ENCODE data around the gene CEP164.

CEP164 gene

DNA sequence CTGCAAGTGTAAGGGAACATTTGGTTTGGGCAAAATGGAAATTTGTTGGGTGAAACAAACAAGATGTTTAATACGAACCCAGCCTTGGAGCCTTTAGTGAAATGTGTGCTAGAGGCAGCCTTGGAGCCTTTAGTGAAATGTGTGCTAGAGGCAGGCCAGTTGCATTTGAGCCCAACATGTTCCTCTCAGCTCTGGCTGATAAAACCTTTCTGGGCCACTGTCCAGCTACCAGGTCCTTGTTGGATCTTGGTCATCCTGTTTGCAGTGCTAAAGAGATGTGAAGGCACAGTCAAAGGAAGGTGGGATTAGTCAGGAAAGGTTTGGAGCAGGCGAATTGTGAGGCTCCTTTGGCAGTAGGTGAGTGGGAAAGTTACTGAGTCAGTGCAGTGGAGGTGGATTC is 48.9 kb downstream of the CEP164 start (continued):
- TF ChIP-seq REPIN1 (tag by site-specific recombination; IDR thresholded peaks at IDR 0.05; ENCODE audit: low read depth): no peak
- no peak for TF ChIP-seq ZNF654 (tag by site-specific recombination; IDR thresholded peaks at IDR 0.05; ENCODE audit: low read depth)
- no peak for TF ChIP-seq WT1 (tag by site-specific recombination; IDR thresholded peaks at IDR 0.05)
- no peak for TF ChIP-seq IKZF3 (tag by site-specific recombination; IDR thresholded peaks at IDR 0.05)
- TF ChIP-seq ZNF629 (tag by site-specific recombination; IDR thresholded peaks at IDR 0.05): no peak
- TF ChIP-seq ZNF747 (tag by site-specific recombination; IDR thresholded peaks at IDR 0.05): no peak
- no peak for TF ChIP-seq ZNF16 (tag by site-specific recombination; IDR thresholded peaks at IDR 0.05; ENCODE audit: low read depth)
- TF ChIP-seq ZNF335 (tag by site-specific recombination; conservative IDR thresholded peaks at IDR 0.05): no peak
- TF ChIP-seq KLF8 (tag by site-specific recombination; IDR thresholded peaks at IDR 0.05): no peak

- H3K9me3 ChIP-seq (ENCODE audit: control insufficient read depth, insufficient read depth, low read depth, low read length): no peaks in the 10 kb centered on the region
- H3K4me3 ChIP-seq (ENCODE audit: low read depth, low read length): no peak overlapping the region
- ChIA-PET CTCF (interaction anchor here (0.6 to 1.1 kb wide), 4 partner anchors 11 to 322 kb away, joined by 3 to 4 read pairs (median 4); no protein-coding TSS in a partner anchor), POLR2A (no interaction called here)
- no peaks in the 10 kb centered on the region for H3K4me1 ChIP-seq (ENCODE audit: control insufficient read depth, insufficient read depth, low read length)
- H3K36me3 ChIP-seq (ENCODE audit: control insufficient read depth in 2 of 2, insufficient read depth in 1 of 2, low read length in 2 of 2): peaks cover 0 to 85% of the 10 kb centered on the region in 2 experiments; a peak in 1 of 3 replicates
- no peak overlapping the region for H3K27ac ChIP-seq (ENCODE audit: extremely low read depth, low read depth, low read length)
- TF ChIP-seq ZNF639 (tag by site-specific recombination; IDR thresholded peaks at IDR 0.05): no peak
- TF ChIP-seq ZNF184 (tag by site-specific recombination; IDR thresholded peaks at IDR 0.05): no peak
- no peak for TF ChIP-seq ZNF660 (tag by site-specific recombination; IDR thresholded peaks at IDR 0.05)
- no peak for TF ChIP-seq ZBTB17 (tag by site-specific recombination; IDR thresholded peaks at IDR 0.05)
- no peak for TF ChIP-seq ZNF785 (tag by site-specific recombination; IDR thresholded peaks at IDR 0.05)
- no peak for TF ChIP-seq PRDM4 (tag by site-specific recombination; IDR thresholded peaks at IDR 0.05)
- no peak for TF ChIP-seq ZFHX2 (tag by site-specific recombination; conservative IDR thresholded peaks at IDR 0.05)
- no peak for TF ChIP-seq YY2 (tag by site-specific recombination; IDR thresholded peaks at IDR 0.05)
- TF ChIP-seq ZNF18 (tag by site-specific recombination; IDR thresholded peaks at IDR 0.05): no peak
- TF ChIP-seq ZNF138 (tag by site-specific recombination; IDR thresholded peaks at IDR 0.05; ENCODE audit: borderline replicate concordance): no peak
- TF ChIP-seq, protein P1, sequence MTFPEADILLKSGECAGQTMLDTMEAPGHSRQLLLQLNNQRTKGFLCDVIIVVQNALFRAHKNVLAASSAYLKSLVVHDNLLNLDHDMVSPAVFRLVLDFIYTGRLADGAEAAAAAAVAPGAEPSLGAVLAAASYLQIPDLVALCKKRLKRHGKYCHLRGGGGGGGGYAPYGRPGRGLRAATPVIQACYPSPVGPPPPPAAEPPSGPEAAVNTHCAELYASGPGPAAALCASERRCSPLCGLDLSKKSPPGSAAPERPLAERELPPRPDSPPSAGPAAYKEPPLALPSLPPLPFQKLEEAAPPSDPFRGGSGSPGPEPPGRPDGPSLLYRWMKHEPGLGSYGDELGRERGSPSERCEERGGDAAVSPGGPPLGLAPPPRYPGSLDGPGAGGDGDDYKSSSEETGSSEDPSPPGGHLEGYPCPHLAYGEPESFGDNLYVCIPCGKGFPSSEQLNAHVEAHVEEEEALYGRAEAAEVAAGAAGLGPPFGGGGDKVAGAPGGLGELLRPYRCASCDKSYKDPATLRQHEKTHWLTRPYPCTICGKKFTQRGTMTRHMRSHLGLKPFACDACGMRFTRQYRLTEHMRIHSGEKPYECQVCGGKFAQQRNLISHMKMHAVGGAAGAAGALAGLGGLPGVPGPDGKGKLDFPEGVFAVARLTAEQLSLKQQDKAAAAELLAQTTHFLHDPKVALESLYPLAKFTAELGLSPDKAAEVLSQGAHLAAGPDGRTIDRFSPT (tag by site-specific recombination; IDR thresholded peaks at IDR 0.05): no peak
- no peak for TF ChIP-seq ZBTB48 (tag by site-specific recombination; IDR thresholded peaks at IDR 0.05)
- TF ChIP-seq, protein P2, sequence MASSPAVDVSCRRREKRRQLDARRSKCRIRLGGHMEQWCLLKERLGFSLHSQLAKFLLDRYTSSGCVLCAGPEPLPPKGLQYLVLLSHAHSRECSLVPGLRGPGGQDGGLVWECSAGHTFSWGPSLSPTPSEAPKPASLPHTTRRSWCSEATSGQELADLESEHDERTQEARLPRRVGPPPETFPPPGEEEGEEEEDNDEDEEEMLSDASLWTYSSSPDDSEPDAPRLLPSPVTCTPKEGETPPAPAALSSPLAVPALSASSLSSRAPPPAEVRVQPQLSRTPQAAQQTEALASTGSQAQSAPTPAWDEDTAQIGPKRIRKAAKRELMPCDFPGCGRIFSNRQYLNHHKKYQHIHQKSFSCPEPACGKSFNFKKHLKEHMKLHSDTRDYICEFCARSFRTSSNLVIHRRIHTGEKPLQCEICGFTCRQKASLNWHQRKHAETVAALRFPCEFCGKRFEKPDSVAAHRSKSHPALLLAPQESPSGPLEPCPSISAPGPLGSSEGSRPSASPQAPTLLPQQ (tag by site-specific recombination; IDR thresholded peaks at IDR 0.05): no peak
- TF ChIP-seq, protein P3, sequence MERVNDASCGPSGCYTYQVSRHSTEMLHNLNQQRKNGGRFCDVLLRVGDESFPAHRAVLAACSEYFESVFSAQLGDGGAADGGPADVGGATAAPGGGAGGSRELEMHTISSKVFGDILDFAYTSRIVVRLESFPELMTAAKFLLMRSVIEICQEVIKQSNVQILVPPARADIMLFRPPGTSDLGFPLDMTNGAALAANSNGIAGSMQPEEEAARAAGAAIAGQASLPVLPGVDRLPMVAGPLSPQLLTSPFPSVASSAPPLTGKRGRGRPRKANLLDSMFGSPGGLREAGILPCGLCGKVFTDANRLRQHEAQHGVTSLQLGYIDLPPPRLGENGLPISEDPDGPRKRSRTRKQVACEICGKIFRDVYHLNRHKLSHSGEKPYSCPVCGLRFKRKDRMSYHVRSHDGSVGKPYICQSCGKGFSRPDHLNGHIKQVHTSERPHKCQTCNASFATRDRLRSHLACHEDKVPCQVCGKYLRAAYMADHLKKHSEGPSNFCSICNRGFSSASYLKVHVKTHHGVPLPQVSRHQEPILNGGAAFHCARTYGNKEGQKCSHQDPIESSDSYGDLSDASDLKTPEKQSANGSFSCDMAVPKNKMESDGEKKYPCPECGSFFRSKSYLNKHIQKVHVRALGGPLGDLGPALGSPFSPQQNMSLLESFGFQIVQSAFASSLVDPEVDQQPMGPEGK (tag by site-specific recombination; IDR thresholded peaks at IDR 0.05): no peak
- no peak for TF ChIP-seq ZNF239 (tag by site-specific recombination; IDR thresholded peaks at IDR 0.05)
- TF ChIP-seq OVOL3 (tag by site-specific recombination; IDR thresholded peaks at IDR 0.05): no peak
Observed at GRCh38 chr11:117378976-117379865, 51.6 kb downstream of the CEP164 start.

Data from HEK293 (cell line).